G401 (cell line): ENCODE data around the gene CLEC4G. TPM values are rescaled to one million over a fixed set of nuclear protein-coding genes. Genes with fewer than 3 reads are reported as not detected.
"Not testable (repeated sequence)": the region's sequence is repeated elsewhere in the genome, so short reads cannot be mapped to it uniquely, and the experiment has no call there.

ENCODE experiments used
- DNase-seq: peaks from one replicate; pipeline ENCODE4 v3.0.0-alpha.2; 2015; ENCODE audit warnings: low spot score
- in situ Hi-C: cut with HindIII; loops from 2 replicates; pipeline ENCODE4 v1.10.0; 2016; ENCODE audit warnings: low sequenced_read_pairs, mixed read lengths
- total RNA-seq: library from RNA; depleted of rRNA; stranded (reverse); fragments of >200 nt; shearing (Covaris generic); gene quantifications from 2 replicates; pipeline ENCODE4 v1.2.3, GENCODE V29; 2014

The CLEC4G gene
- total RNA-seq, 1 experiment from 2014 or later: not detected

DNA sequence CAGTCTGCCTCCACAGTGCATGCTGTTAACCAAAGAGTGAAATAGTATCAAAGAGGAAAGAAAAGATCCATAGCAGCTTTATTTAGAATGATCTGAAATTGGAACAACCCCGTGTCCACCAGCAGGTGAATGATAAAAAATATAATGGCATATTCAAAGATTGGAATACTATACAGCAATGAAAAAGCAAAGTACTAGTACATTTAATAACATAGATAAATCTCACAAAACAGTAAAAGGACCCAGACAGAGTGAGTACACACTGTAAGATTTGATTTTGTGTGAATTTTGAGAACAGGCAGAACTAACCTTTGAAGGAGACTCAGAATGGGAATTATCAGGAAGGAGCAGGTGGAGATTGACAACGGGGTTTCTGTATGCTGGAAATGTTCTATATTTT, 16.3 kb upstream of the CLEC4G start:
- in situ Hi-C loops: no loop called here

GRCh38 chr19:7746903-7747884, 15.3 kb upstream of the CLEC4G start, which contains the start of gene CD209:
TSS of gene CD209 (minus strand) at chr19:7747534. CDS start at chr19:7747511, 23 bp downstream.
- no peak for DNase-seq
- in situ Hi-C loops: no loop called here

More for the DNA sequence above, 16.3 kb upstream of the CLEC4G start:
- DNase-seq: no peak

DNA sequence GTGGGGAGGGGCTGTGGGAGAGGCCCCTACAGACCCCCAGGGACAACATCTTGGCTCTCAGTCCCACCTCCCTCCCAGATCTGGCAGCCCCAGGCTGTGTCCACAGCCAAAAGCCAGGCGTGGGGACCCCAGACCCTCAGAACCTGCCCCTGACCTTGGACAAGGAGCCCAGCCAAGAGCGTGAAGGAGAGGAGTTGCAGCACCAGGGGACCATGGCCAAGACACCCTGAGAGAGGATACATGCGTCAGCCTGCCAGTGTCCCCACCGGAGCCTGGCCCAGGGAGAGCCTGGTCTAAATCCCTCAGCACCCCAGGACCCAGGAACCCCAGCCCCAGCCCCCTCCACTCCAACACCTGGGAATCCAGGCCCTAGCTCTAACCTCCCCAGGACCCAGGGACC, 14.4 kb upstream of the CLEC4G start:
- in situ Hi-C loops, DNase-seq: not testable (repeated sequence)

DNA sequence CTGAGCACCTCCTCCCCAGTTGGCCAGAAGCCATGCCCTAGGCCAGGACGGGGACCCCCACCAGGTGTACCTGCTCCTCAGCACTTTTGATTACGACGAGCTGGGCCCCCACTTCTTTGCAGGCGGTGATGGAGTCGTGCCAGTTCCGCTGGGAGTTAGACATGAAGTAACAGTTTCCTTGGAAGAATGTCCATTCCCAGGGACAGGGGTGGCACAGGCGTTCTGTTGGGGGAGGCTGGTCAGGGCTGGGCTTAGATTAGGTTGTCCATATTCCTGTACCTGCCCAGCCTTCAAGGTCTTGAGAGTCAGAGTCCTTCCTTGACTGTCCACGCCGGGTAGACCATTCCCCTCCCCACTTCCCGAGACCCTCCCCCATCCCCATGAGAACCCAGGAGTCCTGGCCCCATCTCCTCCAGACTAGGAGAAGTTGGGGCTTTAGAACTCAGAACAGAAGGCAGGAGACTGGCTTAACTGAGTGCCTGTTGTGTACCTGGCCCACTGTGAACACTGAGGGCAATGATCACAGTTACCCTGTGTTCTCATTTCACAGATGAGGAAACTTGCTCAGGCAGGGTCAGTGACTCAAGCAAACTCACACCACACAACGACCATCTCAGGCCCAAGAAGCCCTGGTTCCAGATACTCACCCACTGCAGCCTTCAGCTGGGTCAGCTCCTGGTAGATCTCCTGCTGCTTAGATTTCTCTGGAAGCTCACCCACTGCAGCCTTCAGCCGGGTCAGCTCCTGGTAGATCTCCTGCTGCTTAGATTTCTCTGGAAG, 13.2 kb upstream of the CLEC4G start:
- no peak for DNase-seq
- in situ Hi-C loops: no loop called here

GRCh38 chr19:7744199-7744786, 12.4 kb upstream of the CLEC4G start:
- DNase-seq: no peak
- in situ Hi-C loops: no loop called here

DNA sequence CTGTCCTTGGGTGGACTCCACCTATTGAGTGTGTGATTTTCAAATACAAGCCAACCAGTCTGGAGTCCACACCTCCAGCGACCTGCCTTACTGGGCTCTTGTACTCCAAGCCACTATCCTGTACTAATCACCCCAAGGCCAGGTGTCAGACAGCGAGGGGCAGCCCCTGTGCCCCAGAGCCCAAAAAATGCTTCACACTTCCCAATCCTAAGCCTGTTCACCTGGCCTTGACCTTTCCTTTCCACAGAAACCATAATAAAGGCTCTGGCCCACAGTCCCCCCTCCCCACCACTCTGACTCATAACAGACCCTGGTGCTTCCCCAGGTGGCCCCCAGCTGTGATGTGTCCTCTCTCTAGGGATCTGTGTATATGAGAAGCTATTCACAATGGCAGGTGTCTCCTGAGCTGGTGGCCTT, 11.5 kb upstream of the CLEC4G start:
- no peak for DNase-seq
- in situ Hi-C loops: no loop called here

DNA sequence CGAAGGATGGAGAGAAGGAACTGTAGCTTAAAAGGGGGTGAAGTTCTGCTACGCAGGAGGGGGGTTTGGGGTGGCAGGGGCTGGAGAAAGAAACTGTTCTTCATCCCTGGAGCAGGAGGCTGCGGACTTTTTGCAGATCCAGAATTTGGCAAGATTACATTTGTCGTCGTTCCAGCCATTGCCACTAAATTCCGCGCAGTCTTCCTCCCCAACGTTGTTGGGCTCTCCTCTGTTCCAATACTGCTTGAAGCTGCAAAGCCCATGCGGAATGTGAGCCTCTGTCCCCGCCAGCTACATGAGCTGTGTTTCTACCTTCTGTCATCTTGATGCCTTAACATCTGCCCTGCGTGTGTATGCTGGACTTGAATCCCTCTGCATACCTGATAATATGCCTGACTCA, 11.1 kb upstream of the CLEC4G start:
- DNase-seq: peak; percentile 63
- in situ Hi-C loops: no loop called here

DNA sequence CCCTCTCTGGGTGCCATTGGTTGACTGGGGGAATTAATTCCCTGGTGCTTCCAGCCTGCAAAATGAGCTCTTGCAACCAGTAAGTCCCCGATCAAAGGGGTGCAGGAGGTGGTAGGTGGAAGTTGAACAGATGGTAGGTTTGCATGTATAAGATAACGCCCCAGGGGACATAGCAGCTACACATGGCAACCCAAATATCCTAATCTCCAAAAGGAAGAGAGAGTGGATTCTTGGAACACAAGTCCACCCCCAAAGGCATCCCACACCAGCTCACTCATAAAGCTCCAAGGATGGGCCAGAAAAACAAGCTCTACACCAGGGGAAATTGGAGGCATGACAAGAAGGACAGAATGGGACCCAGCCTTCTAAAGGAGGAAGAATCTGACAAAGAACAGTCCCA, 10.7 kb upstream of the CLEC4G start:
- peak; percentile 86 for DNase-seq
- in situ Hi-C loops: no loop called here

DNA sequence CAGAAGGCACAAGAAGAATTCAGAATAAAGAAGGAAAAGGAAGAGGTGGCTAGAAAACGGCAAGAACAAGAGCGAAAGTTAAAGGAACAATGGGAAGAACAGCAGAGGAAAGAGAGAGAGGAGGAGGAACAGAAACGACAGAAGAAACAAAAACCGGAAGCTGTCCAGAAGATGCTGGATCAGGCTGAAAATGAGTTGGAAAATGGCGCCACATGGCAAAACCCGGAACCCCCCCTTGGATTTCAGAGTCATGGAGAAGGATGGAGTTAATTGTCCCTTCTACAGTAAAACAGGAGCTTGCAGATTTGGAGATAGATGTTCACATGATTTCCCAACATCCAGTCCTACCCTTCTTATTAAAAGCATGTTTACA, 8.8 kb upstream of the CLEC4G start:
- in situ Hi-C loops: no loop called here
- DNase-seq: no peak

GRCh38 chr19:7739801-7740681, 8.1 kb upstream of the CLEC4G start:
- peak; percentile 82 for DNase-seq
- in situ Hi-C loops: no loop called here

DNA sequence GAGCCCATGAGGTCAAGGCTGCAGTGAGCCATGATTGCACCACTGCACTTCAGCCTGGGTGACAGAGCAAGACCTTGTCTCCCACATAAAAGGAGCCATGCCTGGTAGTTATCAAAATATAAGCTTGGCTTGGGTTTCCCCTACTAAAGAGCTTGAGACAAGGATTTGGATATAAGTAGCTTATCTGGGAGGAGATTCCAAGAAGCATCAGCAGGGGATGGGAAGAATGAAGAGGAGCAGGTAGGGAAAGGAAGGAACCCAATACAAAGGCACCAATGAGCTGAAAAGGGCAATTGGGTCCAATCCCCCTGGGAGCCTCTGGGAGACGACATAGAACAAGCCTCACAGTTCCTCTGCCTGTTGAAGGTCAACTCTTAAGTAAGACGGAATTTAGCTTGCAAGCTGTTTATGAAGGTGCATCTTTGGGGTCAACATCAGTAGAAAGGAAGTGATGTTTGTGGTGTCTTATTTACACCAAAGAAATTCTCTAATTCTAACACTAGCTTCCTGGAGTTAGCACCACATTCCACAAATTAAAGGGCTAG, 7.4 kb upstream of the CLEC4G start:
- DNase-seq: no peak
- in situ Hi-C loops: no loop called here

- DNase-seq: no peak
- in situ Hi-C loops: no loop called here
Observed at GRCh38 chr19:7738023-7738422, 6.1 kb upstream of the CLEC4G start.

DNA sequence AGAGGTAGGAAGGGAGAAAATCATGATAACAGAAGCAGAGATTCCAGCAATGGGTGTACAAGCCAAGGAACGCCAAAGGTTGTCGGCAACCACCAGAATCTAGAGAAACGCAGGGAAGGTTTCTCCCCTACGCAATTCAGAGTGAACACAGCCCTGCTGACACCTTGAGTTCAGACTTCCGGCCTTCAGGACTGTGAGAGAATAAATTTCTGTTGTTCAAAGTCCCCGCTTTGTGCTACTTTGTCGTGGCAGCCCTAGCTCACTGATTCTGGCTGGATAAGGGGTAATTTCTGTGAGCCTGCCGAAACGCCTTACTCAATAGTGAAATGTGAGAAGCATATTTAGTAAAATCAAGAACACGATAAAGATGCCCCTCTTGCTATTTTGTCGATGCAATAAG, 5.3 kb upstream of the CLEC4G start:
- no peak for DNase-seq
- in situ Hi-C loops: no loop called here

DNA sequence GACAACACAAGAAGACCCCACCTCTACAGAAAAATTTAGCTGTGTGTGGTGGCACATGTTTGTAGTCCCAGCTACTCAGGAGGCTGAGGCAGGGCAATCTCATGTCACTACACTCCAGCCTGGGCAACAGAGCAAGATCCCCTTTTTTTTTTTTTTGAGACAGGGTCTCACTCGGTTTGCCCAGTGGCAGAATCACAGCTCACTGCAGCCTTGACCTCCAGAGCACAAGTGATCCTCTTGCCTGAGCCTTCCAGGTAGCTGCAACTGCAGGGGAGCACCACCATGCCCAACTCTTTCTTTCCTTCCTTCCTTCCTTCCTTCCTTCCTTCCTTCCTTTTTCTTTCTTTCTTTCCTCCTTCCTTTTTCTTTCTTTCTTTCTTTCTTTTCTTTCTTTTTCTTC, 4.2 kb upstream of the CLEC4G start:
- no peak for DNase-seq
- in situ Hi-C loops: no loop called here

DNA sequence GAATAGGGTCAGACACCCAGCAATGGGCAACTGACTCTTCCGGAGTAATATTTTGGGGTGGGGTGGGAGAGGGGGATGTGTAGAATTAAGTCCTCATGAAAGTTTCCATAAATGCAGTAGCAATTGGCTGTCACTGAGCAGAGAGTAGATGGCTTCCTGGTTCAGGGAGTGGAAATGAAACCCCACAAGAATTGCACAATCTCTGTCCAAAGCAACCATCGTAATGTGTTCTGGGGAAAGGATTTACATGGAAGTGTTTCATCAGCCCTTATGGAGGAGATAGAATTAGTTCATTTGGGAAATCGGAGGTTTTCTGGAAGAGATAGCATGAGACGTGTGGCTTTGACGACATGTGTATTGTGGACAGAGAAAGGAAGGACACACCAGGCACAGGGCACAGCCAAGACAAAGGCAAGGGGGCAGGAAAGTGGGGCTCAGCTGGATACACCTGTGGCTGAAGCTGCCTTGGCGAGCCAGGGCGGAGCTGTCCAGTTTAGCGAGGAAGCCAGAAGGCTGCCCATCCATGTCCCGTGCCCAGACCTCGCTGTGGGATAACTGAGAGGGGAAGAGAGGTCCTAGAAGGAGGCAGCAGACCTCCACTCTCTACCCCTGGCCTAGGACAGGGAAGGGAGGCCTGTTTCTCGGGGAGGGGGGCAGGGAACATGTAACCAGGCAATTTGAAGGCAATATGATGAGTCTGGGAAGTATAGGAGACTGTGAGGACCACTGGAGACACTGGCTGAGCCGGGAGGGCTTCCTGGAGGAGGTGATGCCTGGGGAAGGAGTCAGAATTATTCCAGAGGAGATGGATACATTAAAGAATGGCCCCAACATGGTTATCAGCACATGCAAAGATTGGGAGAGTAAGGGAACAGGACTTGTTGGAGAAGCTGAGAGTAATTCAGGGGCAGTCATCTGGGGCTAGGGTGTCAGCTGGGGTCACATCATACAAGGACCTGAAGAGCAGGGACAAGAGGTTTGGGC, 2.6 kb upstream of the CLEC4G start:
- no peak for DNase-seq

GRCh38 chr19:7733376-7733775, 1.5 kb upstream of the CLEC4G start:
- in situ Hi-C loops: no loop called here
- no peak for DNase-seq

More for the DNA sequence above, 2.6 kb upstream of the CLEC4G start:
- in situ Hi-C loops: no loop called here

DNA sequence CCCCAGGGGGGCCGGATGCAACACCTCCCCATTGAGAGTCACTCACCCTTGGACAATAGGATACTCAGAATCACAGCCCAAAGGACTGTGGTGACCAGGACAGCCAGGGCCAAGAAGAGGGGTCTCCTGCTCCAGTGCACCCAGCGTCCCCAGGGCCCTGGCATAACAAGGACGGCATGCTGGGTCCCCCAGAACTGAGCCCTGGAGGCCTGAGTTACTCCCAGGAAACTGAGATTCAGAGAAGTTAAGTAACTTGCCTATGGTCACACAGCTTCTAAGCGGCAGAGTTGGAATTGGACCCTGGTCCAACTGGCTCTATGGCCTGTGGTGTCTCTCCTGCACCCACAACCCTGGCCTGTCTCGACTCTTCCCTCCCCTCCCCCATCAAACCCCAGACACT, 295 bp downstream of the CLEC4G start:
- in situ Hi-C loops: no loop called here
- DNase-seq: no peak

GRCh38 chr19:7731218-7731595, 703 bp downstream of the CLEC4G start:
- in situ Hi-C loops: no loop called here
- no peak for DNase-seq
